Measurements from ENCODE around the gene PHAX.
A peak's percentile ranks its signal among the peaks of the same experiment; 100 is the strongest.
"Not testable (repeated sequence)": the region's sequence is repeated elsewhere in the genome, so short reads cannot be mapped to it uniquely, and the experiment has no call there.

PHAX gene

GRCh38 chr5:126610160-126610559 lies 9.4 kb downstream of the PHAX start:
- no peak for FAIRE-seq

DNA sequence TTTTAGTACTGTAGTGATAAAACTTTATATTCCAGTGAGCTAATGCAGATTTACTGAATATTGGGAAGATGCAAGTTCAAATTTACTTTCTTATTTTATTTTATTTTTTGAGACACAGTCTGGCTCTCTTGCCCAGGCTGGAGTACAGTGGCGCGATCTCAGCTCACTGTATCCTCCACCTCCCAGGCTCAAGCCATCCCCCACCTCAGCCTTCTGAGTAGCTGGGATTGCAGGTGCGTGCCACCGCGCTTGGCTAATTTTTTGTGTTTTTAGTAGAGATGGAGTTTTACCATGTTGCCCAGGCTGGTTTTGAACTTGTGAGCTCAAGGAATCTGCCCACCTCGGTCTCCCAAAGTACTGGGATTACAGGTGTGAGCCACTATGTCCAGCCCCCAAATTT lies 9.9 kb downstream of the PHAX start:
- no peak for FAIRE-seq

- FAIRE-seq = no peak
Observed at GRCh38 chr5:126613941-126614592, 13.3 kb downstream of the PHAX start.

DNA sequence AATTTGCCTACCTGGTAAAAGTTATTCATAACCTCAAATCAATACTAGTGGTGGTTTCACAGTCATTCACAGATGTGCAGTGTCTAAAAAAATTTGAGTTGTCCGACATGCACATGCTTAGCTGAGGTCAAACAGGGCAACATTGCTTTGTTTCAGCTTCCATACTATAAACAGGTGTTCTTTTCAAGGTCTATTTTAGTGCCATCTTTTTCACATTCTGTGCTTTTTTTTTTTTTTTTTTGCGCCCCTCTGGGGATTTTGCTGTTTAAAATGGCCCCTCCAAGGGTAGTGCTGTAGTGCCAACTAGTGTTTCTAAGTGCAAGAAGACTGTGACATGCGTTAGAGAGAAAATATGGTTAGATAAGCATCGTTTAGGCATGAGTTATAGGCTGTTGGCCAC lies 14.5 kb downstream of the PHAX start:
- FAIRE-seq = no peak

DNA sequence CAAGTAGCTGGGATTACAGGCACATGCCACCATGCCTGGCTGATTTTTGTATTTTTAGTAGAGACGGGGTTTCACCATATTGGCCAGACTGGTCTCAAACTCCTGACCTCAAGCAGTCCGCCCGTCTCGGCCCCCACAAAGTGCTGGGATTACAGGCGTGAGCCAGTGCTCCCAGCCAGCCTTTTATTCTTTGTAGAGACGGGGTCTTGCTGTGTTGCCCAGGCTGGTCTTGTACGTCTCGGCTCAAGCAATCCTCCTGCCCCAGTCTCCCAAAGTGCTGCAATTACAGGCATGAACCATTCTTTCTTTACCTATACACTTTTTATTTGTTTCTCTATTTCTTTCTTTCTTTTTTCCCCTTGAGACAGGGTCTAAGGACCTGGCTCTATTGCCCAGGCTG lies 16.9 kb downstream of the PHAX start:
- not testable (repeated sequence) for FAIRE-seq

GRCh38 chr5:126619781-126620180 lies 19.0 kb downstream of the PHAX start:
- peak; percentile 39 for FAIRE-seq

GRCh38 chr5:126624534-126624933 lies 23.8 kb downstream of the PHAX start:
- FAIRE-seq = peak; percentile 26

DNA sequence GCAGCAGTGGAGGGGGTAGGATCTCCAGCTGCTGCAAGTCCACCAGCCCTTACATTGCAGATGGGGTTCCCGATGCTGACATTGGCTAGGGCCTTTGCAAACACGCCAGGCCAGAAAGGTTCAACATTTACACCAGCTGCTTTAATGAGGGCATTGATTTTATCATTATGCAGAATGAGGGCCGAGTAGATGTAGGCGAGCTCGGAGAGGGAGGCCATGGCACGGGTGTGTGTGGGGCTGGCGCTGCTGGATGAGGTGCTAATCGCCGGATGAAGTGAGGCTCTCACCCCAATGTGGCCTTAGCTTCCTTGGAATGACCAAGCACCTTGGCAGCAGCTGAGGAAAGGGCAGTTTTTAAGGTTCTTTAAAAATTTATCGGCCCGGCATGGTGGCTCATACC lies 27.4 kb downstream of the PHAX start:
- no peak for FAIRE-seq

DNA sequence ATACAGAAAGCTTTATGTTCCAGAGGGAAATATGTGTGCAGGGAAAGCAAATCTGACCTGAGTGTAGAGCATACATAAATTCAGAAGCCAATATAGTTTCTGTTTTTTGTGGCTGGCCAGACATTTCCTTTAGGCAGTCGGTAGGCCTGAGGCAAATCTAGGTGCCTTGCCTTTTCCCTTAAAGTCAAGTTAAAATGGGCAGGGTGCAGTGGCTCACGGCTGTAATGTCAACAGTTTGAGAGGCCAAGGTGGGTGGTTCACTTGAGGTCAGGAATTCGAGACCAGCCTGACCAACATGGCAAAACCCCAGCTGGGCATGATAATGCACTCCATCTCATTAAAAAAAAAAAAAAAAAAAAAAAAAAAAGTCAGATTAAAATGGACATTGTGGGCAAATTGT lies 31.2 kb downstream of the PHAX start:
- FAIRE-seq = no peak

GRCh38 chr5:126633552-126633951 lies 32.8 kb downstream of the PHAX start:
- FAIRE-seq = no peak

DNA sequence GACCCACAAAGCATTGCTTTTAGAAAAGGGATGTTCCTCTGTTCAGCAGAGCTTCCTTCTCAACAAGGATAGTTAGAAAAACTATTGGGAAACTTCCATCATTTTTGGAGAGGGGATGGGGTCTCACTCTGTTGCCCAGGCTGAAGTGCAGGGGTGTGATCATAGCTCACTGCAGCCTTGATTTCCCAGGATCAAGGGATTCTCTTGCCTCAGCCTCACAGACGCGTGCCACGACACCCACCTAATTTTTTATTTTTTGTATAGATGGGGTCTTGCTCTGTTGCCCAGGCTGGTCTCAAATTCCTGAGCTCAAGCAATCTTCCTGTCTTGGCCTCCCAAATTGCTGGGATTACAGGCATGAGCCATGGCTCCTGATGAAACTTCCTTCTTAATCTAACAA lies 34.8 kb downstream of the PHAX start:
- FAIRE-seq = no peak

- no peak for FAIRE-seq
Observed at GRCh38 chr5:126636956-126637355, 36.2 kb downstream of the PHAX start.

DNA sequence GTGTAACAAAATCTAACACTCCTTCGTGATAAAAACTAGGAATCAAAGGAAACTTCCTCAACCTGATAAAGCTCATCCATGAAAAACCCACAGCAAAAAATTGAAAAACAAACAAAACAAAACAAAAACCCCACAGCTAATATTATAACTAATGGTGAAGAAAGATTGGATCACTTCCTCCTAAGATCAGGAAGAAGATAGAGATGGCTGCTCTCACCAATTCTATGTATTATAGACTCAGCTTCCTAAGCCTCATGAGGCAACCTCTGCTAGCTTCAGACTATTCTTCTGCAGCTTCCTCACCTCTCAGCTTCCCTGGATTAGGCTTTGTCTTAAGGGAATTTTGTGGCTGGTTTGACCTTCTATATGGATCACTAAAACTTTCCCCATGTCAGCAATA lies 40.1 kb downstream of the PHAX start:
- no peak for FAIRE-seq

- no peak for FAIRE-seq
Observed at GRCh38 chr5:126641387-126641786, 40.6 kb downstream of the PHAX start.

- FAIRE-seq = no peak
Observed at GRCh38 chr5:126645132-126645531, 44.4 kb downstream of the PHAX start.

DNA sequence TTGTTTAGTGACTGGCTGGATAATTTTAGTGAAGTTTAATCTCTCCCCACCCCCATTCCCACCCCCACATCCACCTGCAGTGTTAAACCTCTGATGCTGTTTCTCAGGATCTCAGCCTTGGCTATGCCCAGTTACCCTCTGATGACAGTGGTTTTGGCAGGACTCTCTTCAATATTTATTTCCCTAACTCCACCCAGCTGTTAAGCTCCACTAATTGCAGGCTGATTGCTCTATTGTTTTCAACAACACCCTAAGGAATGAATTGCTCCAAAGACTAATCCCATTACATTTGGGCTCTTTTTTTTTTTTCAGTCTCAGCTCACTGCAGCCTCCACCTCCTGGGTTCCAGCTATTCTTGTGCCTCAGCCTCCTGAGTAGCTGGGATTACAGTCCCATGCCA lies 46.3 kb downstream of the PHAX start:
- no peak for FAIRE-seq

DNA sequence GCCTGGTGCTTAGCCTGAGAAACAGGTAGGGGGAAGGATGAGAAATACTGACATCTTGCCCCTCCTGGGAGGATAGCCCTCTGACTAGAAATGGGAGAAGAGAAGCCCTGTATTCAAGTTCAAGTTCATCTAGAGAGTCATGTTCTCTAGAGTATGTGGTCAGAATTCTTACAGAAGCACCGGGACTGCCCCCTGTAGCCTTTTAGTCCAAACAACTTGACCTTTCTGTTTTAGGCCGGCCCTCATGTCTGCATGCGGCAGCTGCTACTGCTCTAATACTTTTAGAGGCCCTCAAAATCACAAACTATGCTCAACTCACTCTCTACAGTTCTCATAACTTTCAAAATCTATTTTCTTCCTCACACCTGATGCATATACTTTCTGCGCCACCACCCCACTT lies 47.7 kb downstream of the PHAX start:
- FAIRE-seq = no peak

DNA sequence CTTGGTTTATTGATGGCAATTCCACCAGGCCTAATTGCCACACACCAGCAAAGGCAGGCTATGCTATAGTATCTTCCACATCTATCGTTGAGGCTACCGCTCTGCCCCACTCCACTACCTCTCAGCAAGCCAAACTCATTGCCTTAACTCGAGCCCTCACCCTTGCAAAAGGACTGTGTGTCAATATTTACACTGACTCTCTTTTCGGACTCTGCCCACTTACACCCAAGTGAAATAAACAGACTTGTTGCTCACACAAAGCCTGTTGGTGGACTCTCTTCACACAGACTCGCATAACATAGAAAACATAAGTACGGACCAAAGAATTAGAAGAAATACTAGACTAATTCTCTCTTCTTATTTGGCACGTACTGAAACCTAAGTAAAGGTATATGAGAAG lies 48.3 kb downstream of the PHAX start:
- not testable (repeated sequence) for FAIRE-seq

DNA sequence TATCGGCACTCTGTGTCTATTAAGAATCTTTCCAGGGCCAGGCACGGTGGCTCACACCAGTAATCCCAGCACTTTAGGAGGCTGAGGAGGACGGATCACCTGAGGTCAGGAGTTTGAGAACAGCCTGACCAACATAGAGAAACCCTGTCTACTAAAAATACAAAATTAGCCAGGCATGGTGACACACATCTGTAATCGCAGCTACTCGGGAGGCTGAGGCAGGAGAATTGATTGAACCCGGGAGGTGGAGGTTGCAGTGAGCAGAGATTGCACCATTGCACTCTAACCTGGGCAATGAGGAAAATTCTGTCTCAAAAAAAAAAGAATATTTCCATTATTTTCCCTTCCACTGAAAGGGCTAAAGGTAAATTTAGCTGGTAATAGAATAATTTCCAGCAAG lies 49.0 kb downstream of the PHAX start:
- FAIRE-seq = not testable (repeated sequence)

DNA sequence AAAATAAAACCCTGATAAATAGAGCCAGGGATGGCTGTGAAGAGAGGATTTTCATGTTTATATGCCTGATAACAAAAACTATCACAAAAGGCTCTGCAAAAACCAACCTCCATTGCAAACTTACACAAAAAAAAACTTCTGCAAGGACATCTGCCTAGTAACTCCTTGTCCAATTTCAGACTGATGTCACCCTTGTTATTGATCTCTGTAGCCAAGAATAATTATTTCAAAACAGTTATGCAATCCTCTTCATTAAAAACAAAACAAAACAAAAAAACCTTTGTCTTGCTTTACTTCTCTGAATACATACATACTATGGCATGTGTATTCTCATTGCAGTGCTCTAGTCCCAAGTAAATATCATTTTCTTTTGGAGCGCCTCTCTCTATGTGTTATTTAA lies 49.7 kb downstream of the PHAX start:
- no peak for FAIRE-seq

DNA sequence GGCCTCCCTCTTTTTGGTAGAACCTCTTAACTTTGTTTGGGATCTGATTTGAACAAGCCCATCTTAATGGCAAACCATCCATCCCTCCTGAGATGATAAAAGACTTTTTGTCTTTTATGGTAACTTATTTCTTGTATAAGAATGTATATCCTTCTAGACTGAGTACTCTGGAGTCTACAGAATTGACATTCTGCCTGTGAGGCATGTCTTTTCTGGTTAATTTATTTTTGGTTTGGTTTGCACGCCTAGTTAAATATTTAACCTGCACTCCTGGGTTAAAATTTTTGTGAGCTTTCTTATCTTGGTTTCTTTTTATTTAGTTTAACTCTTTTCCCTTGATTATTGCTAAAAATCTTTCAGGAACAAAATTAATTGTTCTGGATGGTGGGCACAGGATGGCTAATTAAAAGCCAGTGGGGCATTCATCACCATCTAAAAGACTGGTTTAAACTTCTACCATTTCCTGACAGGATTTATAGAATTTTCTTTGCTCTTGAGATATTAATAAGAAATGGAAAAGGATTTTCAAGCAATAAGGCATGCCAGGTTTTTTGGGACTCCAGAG lies 50.3 kb downstream of the PHAX start:
- FAIRE-seq = no peak

- peak; percentile 97 for FAIRE-seq
Observed at GRCh38 chr5:126656401-126657007, 55.8 kb downstream of the PHAX start.

- FAIRE-seq = no peak
Observed at GRCh38 chr5:126658561-126658960, 57.8 kb downstream of the PHAX start.

DNA sequence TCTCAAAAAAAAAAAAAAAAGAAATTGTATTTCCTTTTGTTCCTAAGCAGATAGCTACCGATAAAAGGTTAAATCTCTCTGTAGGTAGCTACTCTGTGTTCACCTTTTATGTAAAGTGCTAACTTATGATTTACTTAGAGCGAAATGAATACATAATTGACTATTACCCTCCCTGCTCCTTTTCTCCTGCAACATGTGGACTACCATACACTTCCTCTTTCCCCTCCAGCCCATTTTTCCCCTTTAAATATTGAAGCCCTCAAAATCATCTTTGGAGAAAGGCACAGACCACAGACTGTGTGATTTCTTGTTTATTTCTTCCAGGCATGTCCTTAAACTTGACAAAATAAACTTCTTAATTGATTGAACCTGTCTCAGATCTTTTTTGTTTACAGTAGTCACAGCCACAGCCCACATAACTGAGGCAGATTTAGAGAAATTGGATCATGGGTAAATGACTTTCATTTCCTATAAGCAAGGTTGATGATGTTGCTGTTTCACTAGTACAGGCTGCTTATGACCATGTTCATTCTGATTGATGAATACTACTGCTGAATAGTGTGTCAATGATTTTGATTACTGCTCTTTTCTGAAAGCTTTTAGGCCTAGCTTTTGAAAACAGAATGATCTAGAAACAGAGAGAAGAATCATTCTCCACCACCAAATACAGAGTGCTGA lies 59.2 kb downstream of the PHAX start:
- no peak for FAIRE-seq
